ENCODE results near the gene MAFG.

- TF ChIP-seq CTCF (IDR thresholded peaks at IDR 0.05) (no peak), POLR2A (IDR thresholded peaks at IDR 0.05) (no peak)
These were observed 26.9 kb upstream of the MAFG start for GRCh38 chr17:81954131-81955057.

All from adrenal gland (tissue), 5 donors.